Body of pancreas (tissue), 4 donors: ENCODE results near the gene FGA. TPM values are rescaled to one million over a fixed set of nuclear protein-coding genes. Genes with fewer than 3 reads are reported as not detected.
"Not testable (repeated sequence)": the region's sequence is repeated elsewhere in the genome, so short reads cannot be mapped to it uniquely, and the experiment has no call there.

Experiments used
- ATAC-seq: fragments of 150-250 bp; one replicate; pipeline ENCODE4 v1.9.1; 2016
- DNase-seq, 4 donors: peaks; one replicate each; pipeline ENCODE4 v3.0.0-alpha.2; 2019
- H3K27ac ChIP-seq, 4 donors: fragments of 200-600 bp; sonication (generic); 1 replicate in 3 of 4; 2 replicates in 1 of 4; pipeline versions ENCODE4 v1.5.1 to v1.6.1; 2016 to 2019; ENCODE audit warnings: mild to moderate bottlenecking in 1 of 4, mixed read lengths in 1 of 4, moderate library complexity in 1 of 4
- H3K27me3 ChIP-seq, 2 donors: fragments of 200-600 bp; sonication (generic); one replicate each; pipeline ENCODE4 v1.6.0; 2016; ENCODE audit warnings: mild to moderate bottlenecking in 1 of 2
- H3K36me3 ChIP-seq, 2 donors: fragments of 200-600 bp; sonication (generic); replicated peaks in 1 of 2; 2 replicates each; pipeline ENCODE4 v1.5.1; 2016; ENCODE audit warnings: low read depth in 2 of 2; ENCODE audit not compliant: insufficient read depth in 1 of 2
- H3K4me1 ChIP-seq: fragments of 200-600 bp; sonication (generic); one replicate; pipeline ENCODE4 v1.6.0; 2016
- H3K4me3 ChIP-seq, 2 donors: fragments of 200-600 bp; sonication (generic); 1 replicate in 1 of 2; 2 replicates in 1 of 2; pipeline ENCODE4 v1.5.1; 2016 to 2019
- H3K9me3 ChIP-seq, 3 donors: fragments of 200-600 bp; sonication (generic); 1 replicate in 2 of 3; 2 replicates in 1 of 3; pipeline ENCODE4 v1.5.1; 2016
- CTCF ChIP-seq, 7 experiments: fragments of 450-650 bp in 4 of 7; fragments of 200-600 bp in 3 of 7; sonication (generic) in 3 of 7; IDR thresholded peaks; one replicate each; pipeline ENCODE4 v1.5.1; 2016 to 2019; ENCODE audit warnings: antibody characterized with exemption in 7 of 7
- POLR2A ChIP-seq, 3 donors: fragments of 450-650 bp; IDR thresholded peaks; one replicate each; pipeline ENCODE4 v1.6.1; 2016; ENCODE audit warnings: antibody characterized with exemption in 3 of 3, mild to moderate bottlenecking in 2 of 3
- WGBS, 2 donors: methylation state at CpG; one replicate each; pipeline ENCODE4 v1.1.5; 2017; 5-methylcytosine and 5-hydroxymethylcytosine counted together
- intact Hi-C: fragments of 100-400 bp; cut with DNase I; formaldehyde crosslinking; loops from one replicate; pipeline ENCODE4 v1.15.1; 2023
- total RNA-seq, 2 donors: library from RNA; depleted of rRNA; stranded (reverse); fragments of >200 nt; gene quantifications; one replicate each; pipeline ENCODE4 v1.1.0, GENCODE V29; 2016

FGA gene
- total RNA-seq, 2 donors from 2014 or later = 1.0 TPM; not detected in 1

- Histone ChIP-seq H3K27ac (no peak overlapping the region), H3K4me3 (no peak overlapping the region), H3K4me1 (no peaks in the 10 kb centered on the region), H3K9me3 (no peaks in the 10 kb centered on the region), H3K36me3 (no peaks in the 10 kb centered on the region), H3K27me3 (no peaks in the 10 kb centered on the region)
- TF ChIP-seq CTCF (IDR thresholded peaks at IDR 0.05) (no peak), POLR2A (IDR thresholded peaks at IDR 0.05) (no peak)
- ATAC-seq (no peak), DNase-seq (no peak)
- intact Hi-C loops = no loop called here
- WGBS, 2 donors = 66 to 67% methylated on average over 4 of the region's 4 CpGs
Observed at GRCh38 chr4:154604696-154605200, 14.2 kb upstream of the FGA start.

- TF ChIP-seq CTCF (IDR thresholded peaks at IDR 0.05) (no peak), POLR2A (IDR thresholded peaks at IDR 0.05) (no peak)
- Histone ChIP-seq H3K9me3 (no peaks in the 10 kb centered on the region), H3K27ac (no peak overlapping the region), H3K36me3 (no peaks in the 10 kb centered on the region), H3K4me1 (no peaks in the 10 kb centered on the region), H3K27me3 (no peaks in the 10 kb centered on the region), H3K4me3 (no peak overlapping the region)
- intact Hi-C loops = no loop called here
- no peak for ATAC-seq
- no peak for DNase-seq
- WGBS, 2 donors = 81 to 87% methylated on average over 6 of the region's 6 CpGs
Observed at GRCh38 chr4:154603033-154603943, 12.7 kb upstream of the FGA start.

- no peak for ATAC-seq
- Histone ChIP-seq H3K9me3 (no peaks in the 10 kb centered on the region), H3K27me3 (no peaks in the 10 kb centered on the region), H3K4me3 (no peak overlapping the region), H3K27ac (no peak overlapping the region), H3K4me1 (no peaks in the 10 kb centered on the region), H3K36me3 (no peaks in the 10 kb centered on the region)
- no peak for TF ChIP-seq CTCF (IDR thresholded peaks at IDR 0.05)
- TF ChIP-seq POLR2A (IDR thresholded peaks at IDR 0.05) = no peak
- no peak for DNase-seq
- intact Hi-C loops = no loop called here
- WGBS, 2 donors = 47 to 70% methylated on average over 1 of the region's 1 CpG
Observed at GRCh38 chr4:154602404-154603020, 12.0 kb upstream of the FGA start.

GRCh38 chr4:154597798-154598774 lies 7.5 kb upstream of the FGA start:
- DNase-seq (no peak), ATAC-seq (no peak)
- Histone ChIP-seq H3K27me3 (no peaks in the 10 kb centered on the region), H3K9me3 (no peaks in the 10 kb centered on the region), H3K4me1 (no peaks in the 10 kb centered on the region), H3K27ac (no peak overlapping the region), H3K4me3 (no peak overlapping the region), H3K36me3 (no peaks in the 10 kb centered on the region)
- WGBS, 2 donors = 58 to 65% methylated on average over 7 of the region's 7 CpGs
- intact Hi-C loops = no loop called here
- TF ChIP-seq CTCF (IDR thresholded peaks at IDR 0.05) = no peak
- TF ChIP-seq POLR2A (IDR thresholded peaks at IDR 0.05) = no peak

GRCh38 chr4:154597281-154597680 lies 6.7 kb upstream of the FGA start:
- ATAC-seq, H3K4me1 ChIP-seq, H3K4me3 ChIP-seq, DNase-seq, H3K36me3 ChIP-seq, H3K9me3 ChIP-seq, H3K27ac ChIP-seq, H3K27me3 ChIP-seq, intact Hi-C loops: not testable (repeated sequence)
- WGBS, 2 donors = 81 to 89% methylated on average over 11 of the region's 11 CpGs
